ENCODE results near the gene PNMA8B. TPM values are rescaled to one million over a fixed set of nuclear protein-coding genes. Genes with fewer than 3 reads are reported as not detected.
A peak's percentile ranks its signal among the peaks of the same experiment; 100 is the strongest.
"Not testable (repeated sequence)": the region's sequence is repeated elsewhere in the genome, so short reads cannot be mapped to it uniquely, and the experiment has no call there.

Gene PNMA8B
- total and polyA plus RNA-seq, 8 donors: 1.4 to 5.2 (median 3.9) TPM

DNA sequence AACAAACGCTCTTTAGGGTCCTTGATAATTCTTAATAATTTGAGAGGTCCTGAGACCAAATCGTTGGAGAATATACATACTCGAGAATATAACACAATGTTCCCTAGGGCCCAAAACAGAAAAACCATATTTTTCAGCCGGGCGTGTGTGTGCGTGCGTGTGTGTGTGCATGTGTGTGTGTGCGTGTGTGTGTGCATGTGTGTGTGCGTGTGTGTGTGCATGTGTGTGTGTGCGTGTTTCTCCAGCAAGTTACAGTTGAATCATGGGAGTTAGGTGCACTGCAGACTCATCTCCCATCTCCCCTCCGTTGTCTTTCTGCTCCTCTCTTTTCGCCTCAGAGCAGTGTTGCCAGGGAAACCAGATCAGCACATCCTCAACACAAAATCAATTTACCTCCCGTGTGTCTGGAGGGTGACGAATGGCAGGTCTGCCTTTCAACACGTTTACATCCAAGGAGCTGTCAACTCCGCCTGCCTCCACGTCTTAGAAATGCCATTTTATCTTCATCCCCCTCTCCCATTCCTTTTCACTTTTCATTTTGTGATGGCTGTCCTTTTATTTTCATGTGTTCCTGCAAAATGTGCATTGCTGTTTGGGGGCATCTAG is 8.3 kb upstream of the PNMA8B start:
- Histone ChIP-seq H3K36me3 (no peaks in the 10 kb centered on the region), H3K9me3 (no peaks in the 10 kb centered on the region), H3K4me1 (no peaks in the 10 kb centered on the region), H3K27ac (no peak overlapping the region), H3K27me3 (no peaks in the 10 kb centered on the region), H3K4me3 (no peak overlapping the region)
- no peak for TF ChIP-seq CTCF (IDR thresholded peaks at IDR 0.05)
- ATAC-seq (no peak), DNase-seq (no peak)
- intact Hi-C loops (cut with DNase I): no loop called here

DNA sequence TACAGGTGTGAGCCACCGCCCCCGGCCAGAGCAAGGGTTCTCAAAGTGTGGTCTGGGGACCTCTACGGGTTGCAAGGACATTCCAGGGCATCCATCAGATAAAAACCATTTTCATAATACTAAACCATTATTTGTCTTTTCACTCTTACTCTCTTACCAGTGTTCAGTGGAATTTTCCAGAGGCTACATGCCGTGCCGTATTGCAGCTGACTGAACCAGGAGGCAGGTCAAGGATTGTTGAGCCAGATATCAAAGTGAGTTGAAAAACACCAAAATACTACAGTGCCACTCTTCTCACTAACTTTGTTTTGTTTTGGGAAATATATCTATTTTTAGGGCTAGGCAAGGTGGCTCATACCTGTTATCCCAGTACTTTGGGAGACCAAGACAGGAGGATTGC is 7.2 kb upstream of the PNMA8B start:
- intact Hi-C loops (cut with DNase I): no loop called here
- no peak for TF ChIP-seq CTCF (IDR thresholded peaks at IDR 0.05)
- Histone ChIP-seq H3K4me1 (no peaks in the 10 kb centered on the region), H3K9me3 (no peaks in the 10 kb centered on the region), H3K27me3 (no peaks in the 10 kb centered on the region), H3K36me3 (no peaks in the 10 kb centered on the region), H3K27ac (no peak overlapping the region), H3K4me3 (no peak overlapping the region)
- no peak for ATAC-seq
- no peak for DNase-seq

GRCh38 chr19:46499692-46500091 is 4.0 kb upstream of the PNMA8B start:
- Histone ChIP-seq H3K27me3 (peaks cover 0 to 23% of the 10 kb centered on the region in 2 donors), H3K4me1 (peaks cover 0 to 10% of the 10 kb centered on the region in 2 donors), H3K27ac (no peak overlapping the region), H3K4me3 (no peak overlapping the region), H3K9me3 (no peaks in the 10 kb centered on the region), H3K36me3 (no peaks in the 10 kb centered on the region)
- ATAC-seq: no peak
- no peak for TF ChIP-seq CTCF (IDR thresholded peaks at IDR 0.05)
- no peak for DNase-seq
- intact Hi-C loops (cut with DNase I): no loop called here

- H3K4me1 ChIP-seq: peaks cover 3 to 25% of the 10 kb centered on the region in 2 donors
- no peaks in the 10 kb centered on the region for H3K9me3 ChIP-seq
- peaks cover 9 to 42% of the 10 kb centered on the region in 2 donors for H3K27me3 ChIP-seq
- DNase-seq (peak in 1 of 4 donors; percentile 2), ATAC-seq (no peak)
- no peak for TF ChIP-seq CTCF (IDR thresholded peaks at IDR 0.05)
- intact Hi-C loops (cut with DNase I): no loop called here
- no peak overlapping the region for H3K27ac ChIP-seq
- H3K4me3 ChIP-seq: no peak overlapping the region
- no peaks in the 10 kb centered on the region for H3K36me3 ChIP-seq
Measured at GRCh38 chr19:46497773-46498172, 2.1 kb upstream of the PNMA8B start.

- H3K27ac ChIP-seq; ATAC-seq; H3K9me3 ChIP-seq; DNase-seq; H3K4me3 ChIP-seq; intact Hi-C loops (cut with DNase I); H3K36me3 ChIP-seq: not testable (repeated sequence)
- peaks cover 3 to 25% of the 10 kb centered on the region in 2 donors for H3K4me1 ChIP-seq
- peaks cover 9 to 51% of the 10 kb centered on the region in 2 donors for H3K27me3 ChIP-seq
Measured at GRCh38 chr19:46496886-46497285, 1.2 kb upstream of the PNMA8B start.

- TF ChIP-seq CTCF (IDR thresholded peaks at IDR 0.05): no peak
- no peaks in the 10 kb centered on the region for H3K36me3 ChIP-seq
- peaks cover 3 to 25% of the 10 kb centered on the region in 2 donors for H3K4me1 ChIP-seq
- H3K4me3 ChIP-seq: no peak overlapping the region
- intact Hi-C loops (cut with DNase I): no loop called here
- H3K27me3 ChIP-seq: peaks cover 9 to 57% of the 10 kb centered on the region in 2 donors
- ATAC-seq: no peak
- no peak for DNase-seq
- H3K9me3 ChIP-seq: no peaks in the 10 kb centered on the region
- H3K27ac ChIP-seq: no peak overlapping the region
Measured at GRCh38 chr19:46496304-46496703, 637 bp upstream of the PNMA8B start.
